Inferior parietal cortex (tissue), 1 donor: ENCODE results near the gene MCM5.

ENCODE experiments used
- DNase-seq: peaks from one replicate; pipeline ENCODE4 v3.0.0-alpha.2; 2016; ENCODE audit errors: extremely low spot score

MCM5 gene

DNA sequence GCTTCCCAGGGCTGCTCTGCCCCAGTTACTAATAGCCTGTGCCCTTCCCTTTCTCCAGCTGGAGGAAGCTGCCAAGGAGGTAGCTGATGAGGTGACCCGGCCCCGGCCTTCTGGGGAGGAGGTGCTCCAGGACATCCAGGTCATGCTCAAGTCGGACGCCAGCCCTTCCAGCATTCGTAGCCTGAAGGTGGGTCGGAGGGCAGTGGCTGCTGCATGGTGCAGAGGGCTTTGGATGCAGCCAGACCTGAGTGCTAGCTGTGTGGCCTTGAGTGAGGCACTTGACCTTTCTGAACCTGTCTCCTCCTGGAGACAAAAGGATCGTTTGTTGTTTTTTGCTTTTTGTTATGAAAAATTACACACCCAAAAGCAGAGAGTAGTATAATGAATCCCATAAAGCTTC, 3.4 kb downstream of the MCM5 start:
- no peak for DNase-seq

DNA sequence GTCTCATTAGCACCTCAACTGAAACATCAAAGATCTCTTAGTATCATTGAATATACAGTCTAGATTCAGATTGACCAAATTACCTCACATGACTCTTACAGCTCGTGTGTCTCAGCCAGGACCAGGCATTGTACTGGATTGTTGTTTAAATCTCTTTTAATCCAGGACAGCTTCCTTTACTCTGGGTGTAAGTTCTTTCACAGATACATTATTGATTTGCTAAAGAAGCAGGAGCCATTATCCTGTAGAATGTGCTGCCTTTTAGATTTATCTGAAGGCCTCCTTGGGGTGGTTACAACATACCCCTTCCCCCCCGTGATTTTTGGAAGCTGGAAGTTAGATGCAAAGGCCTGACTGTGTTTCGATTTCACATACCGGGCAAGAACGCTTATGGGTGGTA, 4.2 kb downstream of the MCM5 start:
- DNase-seq: no peak

- DNase-seq: no peak
These were observed 6.5 kb downstream of the MCM5 start for GRCh38 chr22:35406443-35406842.

DNA sequence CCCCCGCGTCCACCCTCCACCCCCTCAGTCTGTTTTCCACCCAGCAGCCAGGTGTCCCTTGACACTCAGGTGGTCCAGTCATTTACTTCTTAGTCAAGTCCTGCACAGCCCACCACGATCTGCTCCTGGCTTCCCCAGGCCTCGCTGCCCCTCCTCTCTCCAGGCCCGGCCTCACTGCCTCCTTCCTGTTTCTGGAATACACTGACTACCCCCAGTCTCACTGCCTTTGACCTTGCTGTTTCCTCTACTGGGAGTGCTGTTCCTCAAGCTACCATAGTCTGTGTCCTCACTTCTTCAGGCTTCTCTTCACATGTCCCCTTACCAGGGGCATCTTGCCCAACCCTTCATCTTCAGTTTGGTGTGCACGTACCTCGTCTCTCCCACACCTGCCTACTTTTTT, 7.4 kb downstream of the MCM5 start:
- DNase-seq: no peak

GRCh38 chr22:35409783-35410662, 10.1 kb downstream of the MCM5 start:
- peak; percentile 8 for DNase-seq

- DNase-seq: no peak
These were observed 10.7 kb downstream of the MCM5 start for GRCh38 chr22:35410663-35411034.

- DNase-seq: no peak
These were observed 11.2 kb downstream of the MCM5 start for GRCh38 chr22:35411102-35411501.

GRCh38 chr22:35413624-35414023, 13.7 kb downstream of the MCM5 start:
- no peak for DNase-seq

DNA sequence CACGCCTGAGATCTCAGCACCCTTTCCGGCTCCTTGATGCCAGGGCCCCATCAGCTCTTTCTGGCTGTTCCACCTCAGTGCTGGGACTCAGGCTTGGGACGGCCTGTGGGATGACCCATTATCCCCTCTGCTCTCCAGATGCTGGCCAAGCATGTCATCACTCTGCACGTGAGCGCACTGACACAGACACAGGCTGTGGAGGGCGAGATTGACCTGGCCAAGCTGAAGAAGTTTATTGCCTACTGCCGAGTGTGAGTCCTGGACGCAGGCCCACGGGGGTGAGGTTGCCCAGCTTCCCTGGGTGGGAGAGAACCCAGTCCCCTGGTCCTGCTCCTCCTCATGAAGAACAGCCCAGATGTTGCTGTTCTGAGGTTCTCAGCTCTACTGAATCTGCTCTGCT, 17.7 kb downstream of the MCM5 start:
- no peak for DNase-seq

GRCh38 chr22:35418088-35418487, 18.1 kb downstream of the MCM5 start:
- no peak for DNase-seq

DNA sequence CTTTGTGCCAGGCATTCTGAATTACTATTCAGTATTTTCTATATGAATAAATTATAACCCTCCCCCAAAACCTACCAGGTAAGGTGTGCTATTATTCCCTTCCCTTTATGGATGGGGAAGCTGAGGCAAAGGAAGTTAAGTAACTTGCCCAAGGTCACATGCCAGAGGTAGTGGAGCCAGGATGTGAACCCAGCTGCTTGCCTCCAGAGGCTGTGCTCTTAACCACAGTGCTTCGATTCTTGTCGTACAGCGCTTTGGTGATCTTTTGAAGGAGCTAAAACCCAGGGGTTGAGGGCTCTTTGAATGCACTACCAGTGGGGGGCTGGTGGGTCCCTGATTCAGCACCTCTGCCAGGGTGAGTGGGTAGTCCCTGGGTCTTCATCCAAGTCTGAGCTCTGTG, 18.8 kb downstream of the MCM5 start:
- DNase-seq: no peak

DNA sequence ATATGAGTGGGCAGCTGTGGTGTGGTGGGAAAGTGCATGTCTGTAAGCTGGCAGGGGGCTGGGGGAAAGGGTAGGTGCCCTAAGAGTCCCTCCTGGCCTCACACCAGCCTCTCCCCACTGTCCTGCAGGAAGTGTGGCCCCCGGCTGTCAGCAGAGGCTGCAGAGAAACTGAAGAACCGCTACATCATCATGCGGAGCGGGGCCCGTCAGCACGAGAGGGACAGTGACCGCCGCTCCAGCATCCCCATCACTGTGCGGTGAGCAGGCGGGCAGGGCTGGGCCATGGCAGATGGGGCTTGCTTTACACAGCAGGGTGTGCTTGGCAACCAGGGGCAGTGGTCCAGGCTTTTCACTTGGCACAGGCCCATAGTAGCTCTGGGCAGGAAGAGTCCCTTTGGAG, 19.8 kb downstream of the MCM5 start:
- DNase-seq: no peak

DNA sequence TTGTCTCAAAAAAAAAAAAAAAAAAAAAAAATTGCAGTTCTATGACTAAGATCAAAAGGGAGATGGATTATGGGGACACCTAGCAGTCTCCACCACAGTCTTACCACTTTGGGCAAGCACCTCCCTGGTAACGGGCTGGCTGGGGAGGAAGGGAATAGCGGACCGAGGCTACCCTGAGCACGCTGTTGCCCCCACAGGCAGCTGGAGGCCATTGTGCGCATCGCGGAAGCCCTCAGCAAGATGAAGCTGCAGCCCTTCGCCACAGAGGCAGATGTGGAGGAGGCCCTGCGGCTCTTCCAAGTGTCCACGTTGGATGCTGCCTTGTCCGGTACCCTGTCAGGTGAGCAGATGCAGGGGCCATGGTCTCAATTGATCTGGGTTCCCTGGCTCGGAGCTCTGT, 21.2 kb downstream of the MCM5 start:
- DNase-seq: no peak

DNA sequence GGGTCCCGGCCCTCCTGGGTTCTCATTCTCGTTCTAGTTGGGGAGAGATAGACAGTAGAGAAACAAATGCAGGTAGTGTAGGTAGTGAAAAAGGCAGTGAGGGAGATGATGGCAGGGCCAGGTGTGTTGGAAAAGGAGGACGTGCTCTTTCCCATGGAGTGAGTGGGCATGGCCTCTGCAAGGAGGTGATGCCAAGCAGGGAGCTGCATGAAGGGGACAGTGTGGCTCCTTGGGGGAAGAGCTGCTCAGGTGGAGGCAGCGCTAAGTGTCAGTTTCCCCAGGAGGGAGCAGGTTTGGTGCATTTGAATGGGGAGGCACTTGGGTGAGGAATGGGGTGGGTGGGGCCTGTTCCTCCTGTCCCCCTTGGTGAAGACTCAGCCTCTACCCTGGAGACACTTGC, 22.2 kb downstream of the MCM5 start:
- no peak for DNase-seq

- DNase-seq: no peak
These were observed 23.0 kb downstream of the MCM5 start for GRCh38 chr22:35422936-35423335.

GRCh38 chr22:35424081-35424480, 24.1 kb downstream of the MCM5 start:
- no peak for DNase-seq

- no peak for DNase-seq
These were observed 24.8 kb downstream of the MCM5 start for GRCh38 chr22:35424761-35425160.

DNA sequence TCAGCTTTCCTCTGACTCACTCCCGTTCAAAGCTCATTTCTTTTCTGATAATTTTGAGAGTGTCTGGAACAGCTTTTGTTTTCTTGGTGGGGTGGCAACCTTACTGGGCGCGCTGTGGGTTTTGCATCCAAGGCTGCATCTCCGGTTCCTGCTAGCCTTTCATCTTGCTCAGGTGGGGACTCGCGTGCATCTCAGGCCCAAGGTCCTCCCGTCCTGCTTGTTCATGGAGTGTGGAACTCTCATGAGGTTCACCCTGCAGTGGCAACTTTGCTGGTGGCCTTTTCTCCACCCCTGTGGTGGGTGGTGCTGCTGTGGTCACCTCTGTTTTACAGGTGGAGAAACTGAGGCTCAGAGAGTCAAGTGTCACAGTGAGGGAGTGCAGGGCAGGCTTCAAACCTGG, 25.6 kb downstream of the MCM5 start:
- DNase-seq: no peak

DNA sequence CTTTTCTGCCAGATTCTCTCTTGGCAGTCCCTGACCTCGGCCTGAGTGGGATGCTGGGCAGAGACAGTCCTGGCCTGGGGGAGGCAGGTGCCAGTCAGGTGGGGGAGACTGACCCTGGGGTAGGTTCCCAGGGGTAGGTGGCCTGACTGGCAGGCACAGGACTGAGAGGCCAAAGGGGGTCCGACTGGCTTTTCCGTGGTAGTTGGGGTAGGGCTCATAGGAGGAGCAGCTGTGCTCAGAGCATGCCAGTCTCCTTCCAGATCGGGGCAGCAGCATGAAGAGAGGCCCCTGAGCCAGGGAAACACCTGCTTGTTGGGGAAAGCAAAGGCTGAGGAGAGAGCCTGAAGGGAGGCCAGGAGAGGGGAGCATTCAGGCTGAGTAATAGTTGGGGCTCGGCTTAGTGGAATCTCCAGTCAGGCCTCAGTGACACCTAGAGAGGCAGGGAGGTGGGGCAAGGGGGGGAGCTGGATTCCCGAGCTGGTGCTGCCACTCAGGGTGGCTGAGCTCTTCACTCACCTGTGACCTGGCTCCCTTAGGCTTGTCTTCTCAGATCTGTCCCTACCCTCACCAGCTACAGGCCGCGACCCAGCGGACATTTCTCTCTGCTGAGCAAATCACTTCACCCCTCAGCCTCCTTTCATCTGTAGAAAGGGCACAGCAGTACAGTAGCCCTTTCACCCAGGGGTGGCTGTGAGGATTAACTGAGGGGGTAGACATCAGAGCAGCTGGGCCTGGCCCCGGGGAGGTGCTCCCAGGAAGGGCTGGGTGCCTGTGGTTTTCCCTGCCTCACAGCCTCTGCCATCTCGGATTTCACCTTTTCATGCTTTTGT, 26.2 kb downstream of the MCM5 start:
- no peak for DNase-seq

DNA sequence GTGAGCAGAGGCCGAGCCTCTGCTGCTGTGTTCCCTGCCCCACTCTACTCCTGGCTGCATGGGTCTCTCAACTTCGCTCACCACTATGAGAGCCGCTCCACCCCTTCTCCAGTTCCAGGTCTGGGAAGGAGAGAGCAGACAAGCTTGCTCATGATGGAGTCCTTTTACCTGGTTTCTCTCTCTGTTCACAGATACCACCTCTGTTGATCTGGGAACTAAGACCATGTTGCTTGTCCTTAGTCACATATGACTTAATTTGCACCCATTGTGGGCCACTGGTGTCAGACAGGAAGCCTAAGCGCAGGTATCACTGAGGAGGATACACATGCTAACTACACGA, 26.8 kb downstream of the MCM5 start:
- DNase-seq: no peak

GRCh38 chr22:35430897-35431322, 31.0 kb downstream of the MCM5 start:
- peak; percentile 83 for DNase-seq

DNA sequence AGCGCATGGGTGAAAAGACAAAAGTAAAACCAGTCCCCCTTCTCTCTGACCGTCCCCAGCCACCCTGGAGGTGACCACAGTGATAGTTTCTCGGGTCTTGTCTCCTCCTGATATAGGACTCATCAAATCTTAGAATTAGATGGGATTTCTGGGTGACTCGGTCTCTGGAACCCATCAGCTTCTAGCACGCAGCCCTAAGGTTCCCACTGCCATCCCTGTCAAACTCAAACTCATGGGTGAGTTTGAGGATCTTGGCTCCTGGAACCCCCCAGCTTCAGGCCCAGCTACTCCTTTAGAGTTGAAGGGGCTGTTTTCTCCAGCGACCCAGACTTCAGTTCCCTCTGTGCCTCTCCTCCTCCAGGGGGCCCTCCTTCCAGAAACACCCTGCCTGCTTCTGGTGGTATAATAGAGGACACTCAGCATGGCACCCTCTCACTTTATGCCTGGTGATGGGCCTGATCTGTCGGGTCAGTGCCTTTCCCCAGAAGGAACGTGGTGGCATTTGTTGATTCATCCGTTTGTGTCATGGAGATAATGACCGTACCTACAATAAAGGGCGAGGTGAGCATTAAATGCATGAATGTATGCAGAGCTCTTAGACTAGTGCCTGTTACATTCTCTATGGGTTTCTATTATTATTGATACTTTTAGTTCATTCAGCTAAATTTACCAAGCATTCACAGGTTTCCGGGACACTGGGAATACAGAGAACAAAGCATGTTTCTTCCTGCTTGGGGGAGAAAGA, 31.7 kb downstream of the MCM5 start:
- no peak for DNase-seq
